GM12892 (cell line): Measurements from ENCODE around the gene MTUS2.

Experiments used
- DNase-seq: peaks from one replicate; pipeline ENCODE4 v3.0.0; 2011; ENCODE audit not compliant: insufficient read length
- FAIRE-seq: peaks from 2 replicates; lab custom pipeline; 2011; peaks lifted over from hg19 to GRCh38; lab: Jason Lieb, UNC
- POLR2A ChIP-seq: IDR thresholded peaks from 2 replicates; pipeline ENCODE4 v1.6.1; 2011; ENCODE audit warnings: low read depth, low read length, control low read depth
- POLR2AphosphoS5 ChIP-seq: IDR thresholded peaks from 2 replicates; pipeline ENCODE4 v1.6.1; 2011; ENCODE audit warnings: low read depth, low read length, control low read depth
- TAF1 ChIP-seq: IDR thresholded peaks from 2 replicates; pipeline ENCODE4 v1.6.1; 2011; ENCODE audit warnings: low read depth, mild to moderate bottlenecking, control low read depth, low read length, borderline replicate concordance

MTUS2 gene

GRCh38 chr13:29005763-29006120 lies 185.6 kb downstream of the MTUS2 start:
- DNase-seq, result no peak
- TF ChIP-seq POLR2AphosphoS5 (no peak), TAF1 (no peak), POLR2A (no peak)
- FAIRE-seq, result no peak

DNA sequence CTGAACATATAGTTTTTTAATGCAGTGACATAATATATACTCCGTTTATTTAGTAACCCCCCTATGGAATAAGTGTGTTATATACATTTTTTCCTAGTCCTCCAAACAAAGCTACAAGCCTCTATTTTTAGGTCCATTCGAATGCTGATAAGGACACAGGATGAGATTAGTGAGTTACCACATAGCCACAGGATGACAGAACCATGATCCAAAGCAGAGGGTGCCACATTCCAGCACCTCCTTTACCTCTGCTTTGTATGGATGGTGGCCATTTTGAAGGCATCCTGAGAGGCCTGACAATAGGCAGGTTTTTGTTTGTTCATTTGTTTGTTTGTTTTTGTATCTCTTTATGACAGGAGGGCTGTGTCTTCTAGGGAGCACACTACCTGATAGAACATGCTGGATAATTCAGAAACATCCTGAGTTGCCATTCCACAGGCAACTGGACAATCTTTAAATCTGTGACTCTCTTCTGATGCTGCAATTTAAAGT lies 186.3 kb downstream of the MTUS2 start:
- DNase-seq (no peak), FAIRE-seq (no peak)
- TF ChIP-seq TAF1 (no peak), POLR2AphosphoS5 (no peak), POLR2A (no peak)

DNA sequence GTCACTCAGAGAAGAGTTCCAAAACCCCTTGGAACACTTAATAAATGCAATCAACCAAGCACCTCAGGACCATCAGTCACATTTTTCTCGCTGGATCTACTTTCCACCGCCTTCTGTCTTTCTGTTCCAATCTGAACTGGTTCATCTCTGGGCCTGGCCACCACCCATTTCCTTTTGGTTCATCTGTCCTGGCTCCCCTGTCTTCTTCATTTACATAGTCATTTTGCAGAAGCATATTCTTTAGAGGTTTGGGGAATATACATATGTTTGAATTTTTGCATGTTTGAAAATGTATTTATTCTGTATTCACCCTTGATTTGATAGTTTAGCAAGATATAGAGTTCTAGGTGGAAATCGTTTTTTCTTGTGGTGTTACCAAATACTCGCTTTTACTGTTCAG lies 188.2 kb downstream of the MTUS2 start:
- FAIRE-seq (no peak), DNase-seq (no peak)
- TF ChIP-seq TAF1, result no peak
- TF ChIP-seq POLR2AphosphoS5, result no peak
- no peak for TF ChIP-seq POLR2A

DNA sequence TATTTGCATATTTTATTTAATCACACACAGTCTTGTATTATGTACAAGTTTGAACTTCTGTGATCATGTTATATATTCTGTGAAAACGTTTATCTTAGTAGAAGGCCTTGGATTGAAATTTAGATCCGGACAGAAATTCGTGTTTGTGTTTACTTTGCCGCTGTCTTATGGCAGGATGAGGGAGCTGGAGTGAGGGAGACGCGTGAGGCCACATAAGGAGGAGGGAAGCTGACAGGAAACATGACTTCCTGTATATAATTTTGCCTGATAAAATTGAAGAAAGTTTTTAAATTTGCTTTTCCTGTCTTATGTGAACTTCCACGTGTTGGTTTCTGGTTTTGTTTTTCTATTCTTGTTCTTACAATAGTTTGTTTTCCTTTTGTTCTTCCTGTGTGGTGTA lies 200.2 kb downstream of the MTUS2 start:
- FAIRE-seq, result no peak
- no peak for DNase-seq
- TF ChIP-seq POLR2AphosphoS5 (no peak), TAF1 (no peak), POLR2A (no peak)

DNA sequence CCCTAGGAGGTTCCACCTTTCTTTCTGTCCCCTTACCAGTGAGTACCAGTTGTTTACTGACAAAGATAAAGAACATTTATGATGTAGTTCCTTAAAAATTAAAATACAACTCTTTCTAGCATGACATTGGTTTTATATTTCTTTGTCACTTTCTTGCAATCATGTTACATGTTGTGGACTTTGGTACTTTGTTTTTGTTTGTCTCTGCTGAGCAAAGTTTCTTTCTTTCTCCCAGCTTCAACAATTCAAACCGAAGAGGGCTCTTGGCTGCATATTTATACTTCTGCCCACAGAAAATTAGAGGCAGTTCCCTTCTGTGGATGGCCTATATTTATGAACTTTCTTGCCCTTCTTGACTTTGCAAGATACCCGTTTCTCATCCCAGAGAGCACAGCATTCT lies 201.2 kb downstream of the MTUS2 start:
- no peak for TF ChIP-seq POLR2AphosphoS5
- no peak for TF ChIP-seq TAF1
- TF ChIP-seq POLR2A, result no peak
- DNase-seq, result no peak

DNA sequence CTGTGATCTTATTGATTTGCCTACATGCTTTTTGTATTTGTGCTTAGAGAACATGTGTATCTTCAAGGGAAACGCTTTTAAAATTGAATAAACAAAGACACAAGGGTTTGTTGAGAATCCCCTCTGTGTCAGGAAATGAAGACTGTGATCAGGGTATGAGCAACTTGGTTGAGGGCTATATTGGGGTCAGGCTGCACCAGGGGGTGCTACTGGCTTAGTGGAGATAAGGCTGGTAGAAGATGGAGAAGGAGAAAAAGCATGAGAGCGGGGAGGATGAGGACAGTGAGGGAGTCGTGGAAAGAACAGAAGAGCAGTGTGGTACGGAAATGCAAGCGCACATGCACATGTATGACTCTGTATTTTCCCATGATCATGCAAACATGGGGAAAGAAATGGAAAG lies 201.6 kb downstream of the MTUS2 start:
- TF ChIP-seq TAF1 (no peak), POLR2A (no peak), POLR2AphosphoS5 (no peak)
- DNase-seq (no peak), FAIRE-seq (no peak)

More for the DNA sequence above, 201.2 kb downstream of the MTUS2 start:
- FAIRE-seq, result no peak

DNA sequence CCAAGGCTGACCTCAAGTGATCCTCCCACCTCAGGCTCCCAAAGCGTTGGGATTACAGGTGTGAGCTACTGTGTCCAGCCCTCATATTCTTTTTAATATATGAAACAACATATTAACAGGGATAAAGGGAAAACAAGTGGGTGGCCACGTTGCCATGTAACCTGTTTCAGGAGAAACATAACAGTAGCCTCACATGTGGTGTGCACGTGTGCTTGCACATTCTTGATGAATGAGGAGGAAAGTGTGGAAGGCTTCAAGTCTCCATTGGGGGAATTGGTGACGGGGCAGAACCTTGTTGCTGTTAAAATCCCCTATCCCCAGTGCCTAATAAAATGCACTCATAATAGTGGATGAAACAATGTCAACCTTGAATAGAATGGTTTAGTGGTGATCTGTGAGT lies 202.3 kb downstream of the MTUS2 start:
- DNase-seq (no peak), FAIRE-seq (no peak)
- TF ChIP-seq POLR2AphosphoS5 (no peak), TAF1 (no peak), POLR2A (no peak)

- FAIRE-seq (no peak), DNase-seq (no peak)
- TF ChIP-seq POLR2AphosphoS5 (no peak), POLR2A (no peak), TAF1 (no peak)
Measured at GRCh38 chr13:29022968-29023367, 202.8 kb downstream of the MTUS2 start.

DNA sequence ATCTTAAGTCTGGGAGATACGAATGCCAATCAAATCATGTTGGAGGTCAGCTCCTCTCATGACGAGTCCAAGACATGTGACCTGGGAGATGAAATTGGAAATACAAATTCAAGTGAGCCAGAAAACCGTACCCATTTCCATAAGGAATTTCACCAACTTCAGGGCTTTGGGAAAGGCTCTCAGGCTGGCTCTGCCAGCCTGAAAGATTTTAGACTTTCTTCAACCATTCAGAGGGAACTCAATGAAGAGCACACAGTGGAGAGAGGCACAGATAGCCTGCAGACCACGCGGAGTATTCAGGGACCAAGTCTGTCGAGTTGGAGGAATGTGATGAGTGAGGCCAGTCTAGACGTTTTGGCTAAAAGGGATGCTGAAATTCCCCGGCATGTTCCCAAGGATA lies 204.6 kb downstream of the MTUS2 start:
- no peak for DNase-seq
- FAIRE-seq, result no peak
- no peak for TF ChIP-seq TAF1
- no peak for TF ChIP-seq POLR2AphosphoS5
- TF ChIP-seq POLR2A, result no peak

DNA sequence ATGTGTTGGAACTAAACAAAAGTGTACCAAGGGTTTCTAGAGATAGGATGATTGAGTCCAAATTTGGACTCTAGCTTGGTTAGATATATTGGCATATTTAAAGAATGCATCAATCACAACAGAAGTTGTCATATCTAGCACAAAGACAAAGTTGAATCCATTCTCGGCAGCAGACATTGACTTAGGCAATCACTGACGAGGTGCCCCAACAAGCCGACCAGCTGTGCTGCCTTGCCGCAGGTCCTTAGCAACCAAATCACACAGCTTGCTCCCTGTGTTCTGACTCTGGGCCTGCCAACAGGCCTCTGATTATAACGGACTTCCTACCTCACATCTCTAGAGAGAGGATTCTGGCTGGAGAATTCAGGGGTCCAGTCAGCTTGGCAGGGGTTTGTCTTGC lies 208.7 kb downstream of the MTUS2 start:
- FAIRE-seq (no peak), DNase-seq (no peak)
- TF ChIP-seq TAF1, result no peak
- TF ChIP-seq POLR2A, result no peak
- TF ChIP-seq POLR2AphosphoS5, result no peak

DNA sequence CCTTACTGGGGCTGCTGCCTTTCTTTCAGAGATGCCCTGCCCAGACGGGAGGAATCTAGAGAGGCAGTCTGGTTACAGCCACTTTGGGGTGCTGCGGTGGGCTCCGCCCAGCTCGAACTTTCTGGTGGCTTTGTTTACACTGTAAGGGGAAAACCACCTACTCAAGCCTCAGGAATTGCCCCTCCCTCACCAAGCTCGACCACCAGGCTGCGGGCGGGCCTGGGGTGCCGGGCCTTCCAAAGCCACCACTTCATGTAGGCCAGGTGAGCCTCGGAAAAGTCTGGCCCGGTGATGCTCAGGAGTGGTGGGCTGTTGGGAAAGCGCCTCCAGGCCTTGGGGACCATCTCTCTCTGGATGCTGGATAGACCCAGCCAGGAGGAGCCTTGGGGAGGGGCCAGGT lies 218.6 kb downstream of the MTUS2 start:
- DNase-seq, result no peak
- no peak for FAIRE-seq
- TF ChIP-seq TAF1 (no peak), POLR2A (no peak), POLR2AphosphoS5 (no peak)

DNA sequence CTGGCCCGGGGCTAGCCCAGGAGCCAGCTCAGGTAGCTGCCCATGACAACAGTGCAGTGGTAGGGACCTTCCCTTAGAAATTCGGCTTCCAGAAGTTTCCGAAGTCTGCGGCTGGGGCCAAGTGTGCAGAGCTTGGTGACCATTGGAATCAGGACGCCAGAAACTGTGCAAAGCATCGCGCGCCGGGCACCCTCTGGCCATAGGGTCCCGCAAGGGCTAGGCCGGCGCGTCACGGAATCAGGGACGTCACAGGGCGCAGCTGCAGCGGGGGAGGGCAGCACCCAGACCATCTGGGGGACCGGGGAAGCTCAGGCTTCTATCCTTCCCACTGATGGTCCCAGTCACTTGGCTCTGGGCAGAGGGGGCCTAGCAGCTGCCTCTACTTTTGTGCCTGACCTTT lies 219.1 kb downstream of the MTUS2 start:
- no peak for FAIRE-seq

More for the DNA sequence above, 219.1 kb downstream of the MTUS2 start:
- DNase-seq, result no peak
- no peak for TF ChIP-seq POLR2A
- no peak for TF ChIP-seq POLR2AphosphoS5
